Iris pigment epithelial cell (primary cell): ENCODE measurements around the gene ATP8B3.

Source experiments
- DNase-seq: peaks from one replicate; pipeline ENCODE4 v3.0.0-alpha.2; 2011; ENCODE audit warnings: low read depth

ATP8B3 gene

GRCh38 chr19:1796395-1797142, 15.5 kb downstream of the ATP8B3 start:
- DNase-seq, result no peak

- DNase-seq, result no peak
Observed at GRCh38 chr19:1794424-1795172, 17.5 kb downstream of the ATP8B3 start.

GRCh38 chr19:1791879-1792278, 20.2 kb downstream of the ATP8B3 start:
- no peak for DNase-seq

DNA sequence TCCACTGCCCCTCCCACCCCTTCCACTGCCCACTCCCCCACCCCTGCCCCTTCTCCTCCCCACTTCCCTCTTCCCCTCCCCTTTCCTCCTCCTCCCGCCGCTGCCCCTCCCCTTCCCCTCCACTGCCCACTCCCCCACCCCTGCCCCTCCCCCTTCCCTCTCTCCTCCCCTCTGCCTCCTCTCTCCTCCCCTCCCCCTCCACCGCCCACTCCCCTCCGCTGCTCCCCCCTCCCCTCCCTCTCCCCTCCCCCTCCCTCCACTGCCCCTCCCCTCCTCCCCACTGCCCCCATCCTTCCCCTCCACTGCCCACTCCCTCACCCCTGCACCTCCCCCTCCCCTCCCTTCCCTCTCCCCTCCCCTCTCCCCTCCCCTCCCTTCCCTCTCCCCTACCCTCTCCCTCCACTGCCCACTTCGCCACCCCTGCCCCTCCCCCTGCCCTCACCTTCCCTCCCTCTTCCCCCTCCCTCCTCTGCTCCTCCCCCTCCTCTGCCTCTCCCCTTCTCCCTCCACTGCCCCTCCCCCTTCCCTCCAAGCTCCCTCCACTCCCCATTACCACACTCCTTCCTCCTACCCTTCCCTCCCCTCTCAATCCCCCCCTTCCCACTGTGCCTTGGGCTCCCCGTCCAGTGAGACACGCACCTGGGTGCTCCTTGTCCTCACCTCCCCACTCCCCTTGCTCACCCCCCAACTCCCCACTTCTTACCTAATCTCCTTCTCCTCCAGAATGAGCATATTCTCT, 21.9 kb downstream of the ATP8B3 start:
- DNase-seq, result no peak

GRCh38 chr19:1789261-1790041, 22.6 kb downstream of the ATP8B3 start:
- DNase-seq, result no peak

DNA sequence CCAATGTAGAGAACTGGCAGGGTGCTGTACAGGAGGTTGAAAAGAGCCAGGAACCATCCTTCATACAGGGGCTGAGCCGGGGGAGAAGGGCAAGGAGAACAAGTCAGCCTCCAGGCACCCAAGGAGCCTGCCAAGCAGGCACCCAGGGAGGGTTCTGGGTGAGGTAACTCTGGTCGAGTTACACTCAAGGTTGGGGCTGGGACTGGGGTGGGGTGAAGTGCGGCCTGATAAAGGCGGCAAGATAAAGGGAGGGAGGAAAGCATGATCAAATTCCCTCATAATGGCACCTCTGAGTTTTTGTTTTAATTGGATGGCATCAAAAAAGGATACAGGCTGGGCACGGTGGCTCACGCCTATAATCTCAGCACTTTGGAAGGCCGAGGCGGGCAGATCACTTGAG, 25.0 kb downstream of the ATP8B3 start:
- DNase-seq, result no peak

GRCh38 chr19:1786668-1787067, 25.4 kb downstream of the ATP8B3 start:
- no peak for DNase-seq

GRCh38 chr19:1785310-1785709, 26.8 kb downstream of the ATP8B3 start:
- DNase-seq, result no peak

- DNase-seq, result no peak
Observed at GRCh38 chr19:1783874-1784273, 28.2 kb downstream of the ATP8B3 start.

- no peak for DNase-seq
Observed at GRCh38 chr19:1783354-1783753, 28.7 kb downstream of the ATP8B3 start.

DNA sequence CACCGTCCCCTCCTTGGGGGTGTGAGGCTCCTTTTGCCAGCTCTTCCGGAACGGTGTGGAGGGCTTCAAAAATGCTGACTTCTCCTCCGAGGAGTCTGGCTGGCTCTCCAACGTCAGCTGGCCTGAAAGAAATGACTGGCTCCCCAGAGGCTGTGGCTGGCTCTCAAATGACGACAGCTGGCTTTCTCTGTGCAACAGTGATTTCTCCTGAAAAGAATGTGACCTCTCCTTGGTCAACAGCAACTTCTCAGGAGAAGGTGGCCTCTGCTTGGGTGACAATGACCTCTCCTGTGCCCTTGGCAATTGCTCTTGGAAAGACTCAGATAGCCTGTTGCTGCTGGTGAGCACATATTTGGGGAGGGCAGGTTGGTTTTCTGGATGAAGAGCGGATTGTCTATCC, 29.6 kb downstream of the ATP8B3 start:
- DNase-seq, result no peak

DNA sequence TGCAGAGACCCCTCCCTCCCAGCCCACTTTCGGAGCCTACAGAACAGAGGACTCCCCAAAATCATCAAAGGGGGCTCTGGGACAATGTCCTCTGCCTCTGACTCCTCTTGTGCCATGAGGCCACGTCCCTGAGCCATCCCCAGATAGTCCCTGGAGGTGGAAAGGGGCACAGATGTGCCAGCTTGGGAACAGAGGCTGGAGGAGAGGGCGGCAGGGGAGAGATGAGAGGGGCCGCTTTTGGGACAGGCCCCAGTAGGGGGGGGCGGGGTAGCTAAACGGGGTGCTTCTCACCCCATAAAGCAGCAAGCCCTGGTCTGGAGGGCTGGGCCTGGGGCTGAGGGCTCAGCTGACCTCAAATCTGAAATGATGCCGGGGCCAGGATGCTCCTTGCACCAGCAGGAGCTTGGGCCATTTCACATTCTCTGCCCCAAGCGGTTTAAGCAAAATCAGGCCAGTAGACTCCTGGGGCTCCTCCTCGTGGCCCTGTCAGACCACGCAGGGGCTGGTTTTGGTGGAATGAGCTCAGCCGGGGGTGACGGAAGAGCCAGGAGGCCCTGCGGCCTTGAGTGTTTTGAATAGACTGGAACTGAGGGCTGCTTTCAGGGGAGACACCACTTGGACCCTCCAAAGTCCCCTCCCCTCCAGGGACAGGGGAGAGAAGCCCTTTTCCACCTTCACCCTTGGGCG, 31.7 kb downstream of the ATP8B3 start:
- peak; percentile 28 for DNase-seq

- DNase-seq, result no peak
Observed at GRCh38 chr19:1779574-1779973, 32.5 kb downstream of the ATP8B3 start.

GRCh38 chr19:1777149-1777548, 34.9 kb downstream of the ATP8B3 start:
- no peak for DNase-seq

GRCh38 chr19:1776606-1777147, 35.4 kb downstream of the ATP8B3 start:
- no peak for DNase-seq

DNA sequence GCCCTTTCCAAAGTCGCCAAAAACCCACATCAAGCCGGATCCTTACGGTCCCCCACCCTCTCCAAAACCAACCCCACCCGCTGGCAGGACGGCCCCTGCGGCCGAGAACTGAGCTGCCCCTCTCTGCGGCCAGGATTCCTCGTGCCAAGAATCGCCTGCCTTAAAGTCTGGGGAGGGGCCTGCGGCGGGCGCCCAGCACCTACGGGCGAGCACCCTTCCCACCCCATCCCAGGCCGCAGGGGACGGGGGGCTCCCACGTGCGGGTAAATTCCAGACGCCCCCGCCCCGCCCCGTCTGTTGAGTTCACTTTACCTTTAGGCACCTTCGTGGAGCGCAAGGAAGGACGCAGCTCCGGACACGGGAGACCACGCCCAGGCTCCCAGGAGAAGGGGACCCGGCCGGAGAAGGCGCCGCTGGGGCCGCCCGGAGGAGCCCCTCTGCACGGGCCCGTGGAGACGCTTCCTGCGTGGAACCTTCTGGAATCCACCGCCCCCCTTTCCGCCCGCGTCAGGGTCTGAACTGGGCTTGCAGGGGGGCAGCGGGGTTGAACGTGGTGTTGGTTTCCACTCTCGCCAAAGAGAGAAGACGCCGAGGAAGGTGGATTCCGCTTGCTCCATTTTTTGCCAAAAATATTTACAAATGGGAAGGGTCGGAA, 36.0 kb downstream of the ATP8B3 start:
- no peak for DNase-seq

- DNase-seq, result peak; percentile 30
Observed at GRCh38 chr19:1774989-1775772, 36.9 kb downstream of the ATP8B3 start.

GRCh38 chr19:1773184-1773583, 38.9 kb downstream of the ATP8B3 start:
- DNase-seq, result peak; percentile 18

DNA sequence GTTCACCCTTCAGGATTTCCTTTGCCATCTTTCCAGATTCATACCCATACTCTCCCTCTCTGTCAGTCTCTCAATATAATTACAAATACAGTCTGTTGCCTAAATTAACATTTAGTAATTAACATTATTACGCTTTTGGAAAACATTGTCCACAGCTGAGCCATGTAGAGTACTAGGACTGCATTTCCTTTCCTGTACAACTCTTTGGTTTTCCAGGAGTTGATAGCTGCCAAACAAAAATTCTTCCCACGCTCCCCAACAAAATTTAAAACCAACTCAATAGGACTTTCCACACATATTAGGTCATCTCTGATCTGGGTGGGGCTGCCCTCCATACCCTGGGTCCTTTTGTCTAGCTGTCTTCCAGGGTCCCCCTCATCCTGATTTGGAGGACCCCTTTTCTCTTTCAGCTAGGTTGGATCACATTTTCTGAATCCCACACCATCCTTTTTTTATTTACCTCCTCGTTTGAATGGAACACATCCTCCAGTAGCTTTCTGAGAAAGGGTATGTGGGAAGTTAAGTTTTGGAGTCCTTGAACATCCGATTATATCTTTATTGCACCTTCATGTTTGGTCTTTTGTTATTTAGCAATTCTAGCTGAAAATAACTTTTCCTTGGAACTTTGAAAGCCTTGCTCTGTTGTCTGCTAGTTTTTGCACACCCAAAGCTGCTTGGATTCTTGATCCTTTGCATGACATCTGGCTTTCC, 41.1 kb downstream of the ATP8B3 start:
- DNase-seq, result no peak
